ENCODE measurements around the gene CTSH.

The CTSH gene, protein sequence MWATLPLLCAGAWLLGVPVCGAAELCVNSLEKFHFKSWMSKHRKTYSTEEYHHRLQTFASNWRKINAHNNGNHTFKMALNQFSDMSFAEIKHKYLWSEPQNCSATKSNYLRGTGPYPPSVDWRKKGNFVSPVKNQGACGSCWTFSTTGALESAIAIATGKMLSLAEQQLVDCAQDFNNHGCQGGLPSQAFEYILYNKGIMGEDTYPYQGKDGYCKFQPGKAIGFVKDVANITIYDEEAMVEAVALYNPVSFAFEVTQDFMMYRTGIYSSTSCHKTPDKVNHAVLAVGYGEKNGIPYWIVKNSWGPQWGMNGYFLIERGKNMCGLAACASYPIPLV

DNA sequence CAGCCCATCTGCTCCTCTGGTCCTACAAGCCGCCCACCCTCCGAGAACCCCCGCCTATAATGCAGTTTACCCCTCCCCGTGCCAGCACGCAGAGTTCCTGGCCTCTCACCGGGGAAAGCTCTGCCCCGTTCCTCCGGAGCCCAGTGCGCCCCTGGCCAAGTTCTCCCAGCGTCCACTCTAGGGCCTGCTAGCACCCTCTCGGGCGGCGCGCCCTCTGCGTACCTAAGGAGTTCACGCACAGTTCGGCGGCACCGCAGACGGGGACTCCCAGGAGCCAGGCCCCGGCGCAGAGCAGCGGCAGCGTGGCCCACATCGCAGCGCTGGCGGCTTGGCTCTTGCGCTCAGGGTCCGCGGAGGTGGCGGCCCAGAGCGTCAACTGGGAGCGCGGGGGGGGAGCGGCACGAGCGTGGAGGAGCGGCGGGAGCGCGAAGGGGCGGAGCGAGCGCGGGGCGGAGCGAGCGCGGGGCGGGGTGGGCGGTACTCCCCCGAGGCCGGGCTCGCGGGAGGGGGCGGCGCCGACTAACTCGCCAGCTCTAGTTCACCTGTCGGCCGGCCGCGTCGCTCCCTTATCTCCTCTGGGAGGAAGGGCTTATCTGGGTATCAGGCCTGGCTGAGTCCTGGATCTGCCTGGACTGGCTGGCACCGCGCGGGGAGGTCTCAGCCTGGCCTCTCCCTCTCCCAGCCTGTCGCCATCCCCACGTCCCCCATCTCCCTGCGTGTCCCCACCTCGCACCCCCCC lies at the start of gene CTSH:
TSS of gene CTSH (minus strand) at position 378 of the 739 bp plus-strand sequence. CDS start at position 313, 65 bp downstream.
- no peak within 1 kb of the TSS for H3K27ac ChIP-seq (ENCODE audit: low read length)
- H3K36me3 ChIP-seq (ENCODE audit: control insufficient read depth, insufficient read depth, low read length) = no peaks in the 10 kb centered on the region
- no CpG with 5 or more reads among the region's 71 CpGs for WGBS (ENCODE audit: insufficient coverage, insufficient read length)
- H3K4me3 ChIP-seq (ENCODE audit: low read length) = peak within 1 kb of the TSS; percentile 54
- peak; percentile 27 for DNase-seq (ENCODE audit: low read depth, low spot score)
- H3K4me1 ChIP-seq (ENCODE audit: control insufficient read depth, insufficient read depth, low read length) = peaks cover 7% of the 10 kb centered on the region; the same call in 1 of the 2 replicates
- no peaks in the 10 kb centered on the region for H3K9me3 ChIP-seq (ENCODE audit: control insufficient read depth, insufficient read depth, low read length)
- H3K27me3 ChIP-seq (ENCODE audit: control insufficient read depth, insufficient read depth, low read length) = peaks cover 6% of the 10 kb centered on the region; the same call in 1 of the 2 replicates

DNA sequence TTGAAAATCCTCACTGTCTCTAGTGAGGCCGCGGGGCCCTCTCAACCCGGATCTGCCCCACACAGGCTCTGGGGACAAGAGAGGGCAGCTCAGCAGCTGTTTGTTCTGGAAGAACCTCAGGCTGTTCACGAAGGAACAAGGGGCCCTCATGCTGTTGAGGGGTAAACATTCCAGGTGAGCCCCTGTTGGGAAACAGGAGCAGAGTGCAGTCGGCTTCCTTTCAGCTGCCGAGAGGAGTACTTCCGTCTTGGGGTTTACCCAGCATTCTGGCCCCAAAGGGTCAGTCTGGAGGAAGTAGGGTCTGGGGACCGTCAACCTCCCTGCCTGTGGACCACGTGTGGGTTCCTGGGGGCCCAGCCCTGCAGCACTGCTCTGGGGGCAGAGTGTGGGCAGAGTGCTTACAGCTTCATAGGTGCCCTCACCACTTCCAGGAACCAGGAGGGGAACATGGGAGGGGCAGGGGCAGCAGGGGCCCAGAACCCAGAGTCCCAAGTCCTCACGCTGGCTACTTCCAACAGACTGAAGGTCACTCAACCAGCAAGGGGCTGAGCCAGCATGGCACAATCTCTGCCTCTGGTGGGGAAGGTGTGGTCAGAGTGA lies 49.2 kb upstream of the CTSH start:
- DNase-seq (ENCODE audit: low read depth, low spot score) = no peak
- WGBS (ENCODE audit: insufficient coverage, insufficient read length) = no CpG with 5 or more reads among the region's 10 CpGs

DNA sequence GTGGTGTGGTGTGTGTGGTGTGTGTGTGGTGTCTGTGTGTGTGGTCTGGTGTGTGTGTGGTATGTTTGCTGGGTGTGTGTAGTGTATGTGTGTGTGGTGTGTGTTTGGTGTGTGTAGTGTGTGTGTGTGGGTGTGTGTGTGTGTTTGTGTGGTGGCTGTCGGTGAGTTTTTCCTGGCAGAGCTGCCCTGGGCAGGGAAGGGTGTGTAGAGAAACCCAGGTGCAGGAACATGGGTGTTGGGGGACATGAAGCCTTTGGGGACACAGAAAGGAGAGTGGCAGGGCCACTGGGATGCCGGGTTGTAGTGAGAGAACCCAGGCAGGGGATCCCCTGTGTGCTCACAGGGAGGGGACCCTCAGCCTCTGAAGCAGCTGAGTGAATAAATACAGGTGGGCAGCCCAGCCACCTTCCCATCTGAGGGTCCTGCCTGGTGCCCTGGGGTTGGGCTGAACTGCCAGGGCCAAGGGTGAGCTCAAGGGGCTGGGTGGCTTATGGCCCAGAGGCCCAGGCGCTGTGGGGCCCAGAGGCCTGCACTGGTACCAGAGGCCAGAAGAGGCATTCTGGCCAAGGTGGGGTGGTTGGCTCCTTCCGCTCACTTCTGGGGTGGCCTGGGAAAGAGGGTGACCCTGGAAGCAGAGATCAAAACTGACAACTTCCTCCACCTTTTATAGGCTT lies 48.5 kb upstream of the CTSH start:
- H3K27ac ChIP-seq (ENCODE audit: low read length) = no peak overlapping the region
- peaks cover 2% of the 10 kb centered on the region; the same call in 1 of the 2 replicates for H3K4me1 ChIP-seq (ENCODE audit: control insufficient read depth, insufficient read depth, low read length)
- H3K9me3 ChIP-seq (ENCODE audit: control insufficient read depth, insufficient read depth, low read length) = no peaks in the 10 kb centered on the region
- H3K4me3 ChIP-seq (ENCODE audit: low read length) = no peak overlapping the region
- no peaks in the 10 kb centered on the region for H3K36me3 ChIP-seq (ENCODE audit: control insufficient read depth, insufficient read depth, low read length)
- DNase-seq (ENCODE audit: low read depth, low spot score) = no peak
- no peaks in the 10 kb centered on the region for H3K27me3 ChIP-seq (ENCODE audit: control insufficient read depth, insufficient read depth, low read length)
- 100% methylated on average over 1 of the region's 4 CpGs for WGBS (ENCODE audit: insufficient coverage, insufficient read length)

More for the DNA sequence above, 49.2 kb upstream of the CTSH start:
- Histone ChIP-seq H3K36me3 (ENCODE audit: control insufficient read depth, insufficient read depth, low read length) (no peaks in the 10 kb centered on the region), H3K27me3 (ENCODE audit: control insufficient read depth, insufficient read depth, low read length) (no peaks in the 10 kb centered on the region), H3K9me3 (ENCODE audit: control insufficient read depth, insufficient read depth, low read length) (no peaks in the 10 kb centered on the region), H3K27ac (ENCODE audit: low read length) (no peak overlapping the region), H3K4me3 (ENCODE audit: low read length) (no peak overlapping the region), H3K4me1 (ENCODE audit: control insufficient read depth, insufficient read depth, low read length) (peaks cover 2% of the 10 kb centered on the region; the same call in 1 of the 2 replicates)

DNA sequence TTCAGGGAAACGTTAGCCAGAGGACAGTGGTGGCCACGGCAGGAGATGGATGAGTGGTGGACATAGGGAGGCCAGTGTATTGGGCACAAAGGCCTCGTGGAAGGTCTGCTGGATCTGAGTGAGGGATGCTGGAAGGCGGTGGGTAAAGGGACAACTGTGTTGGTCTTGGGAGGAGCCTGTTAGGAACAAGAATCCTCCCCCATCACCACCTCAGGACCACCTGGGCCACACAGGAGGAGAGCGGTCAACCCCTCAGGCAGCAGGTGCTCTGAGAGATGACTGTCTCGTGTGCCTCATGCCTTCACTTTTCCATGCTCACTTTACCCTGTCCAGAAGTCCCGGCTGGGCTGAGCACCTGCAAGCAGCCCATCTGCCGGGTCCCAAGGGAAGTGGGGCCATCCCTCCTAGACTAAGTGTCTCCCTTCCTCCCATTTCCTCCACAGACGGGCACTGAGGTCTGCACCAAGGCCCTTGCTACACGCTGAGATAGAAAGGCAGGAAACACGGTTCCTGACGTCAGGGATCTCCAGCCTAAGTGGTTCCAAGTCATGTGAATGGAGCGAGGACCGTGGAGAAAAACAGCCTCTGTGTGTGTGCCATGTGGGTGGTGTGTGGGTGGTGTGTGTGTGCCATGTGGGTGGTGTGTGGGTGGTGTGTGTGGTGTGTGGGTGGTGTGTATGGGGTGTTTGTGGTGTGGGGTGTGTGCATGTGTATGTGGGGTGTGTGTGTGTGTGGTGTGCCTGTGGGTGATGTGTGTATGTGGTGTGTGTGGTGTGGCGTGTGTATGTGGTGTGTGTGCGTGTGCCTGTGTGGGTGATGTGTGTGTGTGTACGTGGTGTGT lies 47.8 kb upstream of the CTSH start:
- WGBS (ENCODE audit: insufficient coverage, insufficient read length) = 100% methylated on average over 3 of the region's 17 CpGs
- H3K4me3 ChIP-seq (ENCODE audit: low read length) = no peak overlapping the region

DNA sequence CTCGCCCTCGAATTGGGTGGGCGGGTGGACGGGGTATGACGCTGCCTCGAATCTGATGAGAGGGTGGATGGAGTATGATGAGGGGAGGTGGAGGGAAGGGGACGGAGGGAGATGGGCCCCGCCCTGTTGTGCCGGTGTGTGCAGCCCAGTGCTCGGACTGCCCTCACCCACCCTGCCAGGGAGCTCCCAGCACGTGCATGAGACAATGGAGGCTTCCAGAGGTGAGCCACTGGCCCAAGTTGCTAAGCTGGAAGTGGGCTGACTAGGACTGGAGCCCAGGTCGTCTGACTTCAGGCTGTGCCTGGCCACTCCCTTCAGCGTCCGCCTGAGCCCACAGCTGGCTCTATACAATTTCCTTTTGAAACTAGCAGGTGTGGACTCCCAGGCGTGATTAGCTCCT lies 47.0 kb upstream of the CTSH start:
- no CpG with 5 or more reads among the region's 15 CpGs for WGBS (ENCODE audit: insufficient coverage, insufficient read length)
- Histone ChIP-seq H3K9me3 (ENCODE audit: control insufficient read depth, insufficient read depth, low read length) (no peaks in the 10 kb centered on the region), H3K27me3 (ENCODE audit: control insufficient read depth, insufficient read depth, low read length) (no peaks in the 10 kb centered on the region), H3K36me3 (ENCODE audit: control insufficient read depth, insufficient read depth, low read length) (no peaks in the 10 kb centered on the region), H3K4me3 (ENCODE audit: low read length) (no peak overlapping the region), H3K4me1 (ENCODE audit: control insufficient read depth, insufficient read depth, low read length) (peaks cover 2% of the 10 kb centered on the region; the same call in 1 of the 2 replicates), H3K27ac (ENCODE audit: low read length) (no peak overlapping the region)
- no peak for DNase-seq (ENCODE audit: low read depth, low spot score)

More for the DNA sequence above, 47.8 kb upstream of the CTSH start:
- Histone ChIP-seq H3K4me1 (ENCODE audit: control insufficient read depth, insufficient read depth, low read length) (peaks cover 2% of the 10 kb centered on the region; the same call in 1 of the 2 replicates), H3K27me3 (ENCODE audit: control insufficient read depth, insufficient read depth, low read length) (no peaks in the 10 kb centered on the region), H3K36me3 (ENCODE audit: control insufficient read depth, insufficient read depth, low read length) (no peaks in the 10 kb centered on the region), H3K27ac (ENCODE audit: low read length) (no peak overlapping the region), H3K9me3 (ENCODE audit: control insufficient read depth, insufficient read depth, low read length) (no peaks in the 10 kb centered on the region)
- DNase-seq (ENCODE audit: low read depth, low spot score) = no peak

DNA sequence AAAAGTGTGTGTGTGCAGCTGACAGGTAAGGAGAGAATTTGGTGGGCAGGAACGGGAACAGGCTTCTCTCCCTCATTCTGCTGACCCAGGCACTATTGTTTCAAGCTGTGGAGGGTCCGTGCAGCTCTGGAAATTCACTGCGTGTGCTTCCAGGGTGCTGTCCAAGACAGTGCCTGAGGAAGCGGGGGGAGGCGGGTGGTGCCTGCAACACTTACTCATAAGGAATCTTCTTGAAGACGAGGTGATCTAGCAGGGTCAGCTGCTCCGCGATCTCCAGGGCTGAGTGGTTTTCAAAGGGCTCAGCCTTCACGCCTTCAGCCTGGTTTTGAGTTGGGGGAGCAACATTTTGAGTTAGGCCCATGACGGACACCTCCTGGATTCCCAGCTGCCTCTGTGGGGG lies 46.6 kb upstream of the CTSH start:
- no peak overlapping the region for H3K27ac ChIP-seq (ENCODE audit: low read length)
- WGBS (ENCODE audit: insufficient coverage, insufficient read length) = no CpG with 5 or more reads among the region's 10 CpGs
- no peak for DNase-seq (ENCODE audit: low read depth, low spot score)
- H3K4me3 ChIP-seq (ENCODE audit: low read length) = no peak overlapping the region
- H3K4me1 ChIP-seq (ENCODE audit: control insufficient read depth, insufficient read depth, low read length) = peaks cover 2% of the 10 kb centered on the region; the same call in 1 of the 2 replicates
- no peaks in the 10 kb centered on the region for H3K9me3 ChIP-seq (ENCODE audit: control insufficient read depth, insufficient read depth, low read length)
- no peaks in the 10 kb centered on the region for H3K27me3 ChIP-seq (ENCODE audit: control insufficient read depth, insufficient read depth, low read length)
- no peaks in the 10 kb centered on the region for H3K36me3 ChIP-seq (ENCODE audit: control insufficient read depth, insufficient read depth, low read length)

DNA sequence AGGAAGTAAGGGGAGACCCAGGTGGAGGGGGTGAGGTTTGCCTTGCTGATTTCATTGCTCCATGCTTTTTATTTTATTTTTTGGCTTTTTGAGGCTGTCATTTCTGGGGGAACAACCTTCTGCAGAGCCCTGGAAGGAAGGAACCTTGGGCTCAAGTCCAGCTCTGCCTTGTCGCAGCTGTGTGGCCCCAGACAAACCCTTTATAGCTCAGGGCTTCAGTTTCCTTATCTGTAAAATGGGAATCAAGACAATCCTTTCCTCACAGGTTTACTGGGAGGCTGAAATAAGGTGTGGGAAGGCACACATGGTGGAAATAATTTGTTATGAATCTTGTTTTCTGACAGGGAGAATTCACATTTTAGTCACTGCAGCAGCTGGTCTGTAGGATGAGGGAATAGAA lies 45.4 kb upstream of the CTSH start:
- Histone ChIP-seq H3K27ac (ENCODE audit: low read length) (no peak overlapping the region), H3K4me1 (ENCODE audit: control insufficient read depth, insufficient read depth, low read length) (0 out of 2 replicates have a peak, but pooled peaks cover 2% of the 10 kb centered on the region), H3K4me3 (ENCODE audit: low read length) (no peak overlapping the region), H3K9me3 (ENCODE audit: control insufficient read depth, insufficient read depth, low read length) (no peaks in the 10 kb centered on the region), H3K27me3 (ENCODE audit: control insufficient read depth, insufficient read depth, low read length) (no peaks in the 10 kb centered on the region), H3K36me3 (ENCODE audit: control insufficient read depth, insufficient read depth, low read length) (no peaks in the 10 kb centered on the region)
- no CpG with 5 or more reads among the region's 1 CpG for WGBS (ENCODE audit: insufficient coverage, insufficient read length)
- no peak for DNase-seq (ENCODE audit: low read depth, low spot score)

DNA sequence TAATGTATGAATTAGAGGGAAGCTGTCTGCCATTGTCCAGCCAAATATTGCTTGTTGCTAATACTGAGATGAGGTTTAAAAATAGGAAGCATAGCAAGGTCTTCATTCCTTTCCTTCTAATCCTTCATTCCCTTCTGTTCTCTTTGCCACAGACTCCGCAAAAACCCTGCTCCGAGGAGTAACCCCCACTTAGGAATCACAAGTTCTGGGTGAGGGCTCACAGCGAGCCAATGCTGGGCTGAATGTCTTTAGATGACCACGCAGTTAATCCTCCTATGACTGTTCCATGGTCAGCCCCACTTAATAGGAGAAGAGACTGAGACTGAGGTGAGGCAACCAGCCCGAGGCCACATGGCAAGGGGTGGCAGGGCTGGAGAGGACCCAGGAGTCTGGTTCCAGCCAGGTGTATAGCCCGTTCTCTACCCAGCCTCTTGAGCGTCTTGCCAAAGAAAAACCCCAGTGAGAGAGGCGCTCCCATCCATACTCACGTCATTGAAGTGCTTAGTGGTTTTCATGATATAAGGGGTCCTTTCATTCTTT lies 44.9 kb upstream of the CTSH start:
- Histone ChIP-seq H3K36me3 (ENCODE audit: control insufficient read depth, insufficient read depth, low read length) (no peaks in the 10 kb centered on the region), H3K4me1 (ENCODE audit: control insufficient read depth, insufficient read depth, low read length) (0 out of 2 replicates have a peak, but pooled peaks cover 2% of the 10 kb centered on the region), H3K9me3 (ENCODE audit: control insufficient read depth, insufficient read depth, low read length) (no peaks in the 10 kb centered on the region), H3K27ac (ENCODE audit: low read length) (no peak overlapping the region), H3K4me3 (ENCODE audit: low read length) (no peak overlapping the region), H3K27me3 (ENCODE audit: control insufficient read depth, insufficient read depth, low read length) (no peaks in the 10 kb centered on the region)
- no peak for DNase-seq (ENCODE audit: low read depth, low spot score)
- no CpG with 5 or more reads among the region's 9 CpGs for WGBS (ENCODE audit: insufficient coverage, insufficient read length)

DNA sequence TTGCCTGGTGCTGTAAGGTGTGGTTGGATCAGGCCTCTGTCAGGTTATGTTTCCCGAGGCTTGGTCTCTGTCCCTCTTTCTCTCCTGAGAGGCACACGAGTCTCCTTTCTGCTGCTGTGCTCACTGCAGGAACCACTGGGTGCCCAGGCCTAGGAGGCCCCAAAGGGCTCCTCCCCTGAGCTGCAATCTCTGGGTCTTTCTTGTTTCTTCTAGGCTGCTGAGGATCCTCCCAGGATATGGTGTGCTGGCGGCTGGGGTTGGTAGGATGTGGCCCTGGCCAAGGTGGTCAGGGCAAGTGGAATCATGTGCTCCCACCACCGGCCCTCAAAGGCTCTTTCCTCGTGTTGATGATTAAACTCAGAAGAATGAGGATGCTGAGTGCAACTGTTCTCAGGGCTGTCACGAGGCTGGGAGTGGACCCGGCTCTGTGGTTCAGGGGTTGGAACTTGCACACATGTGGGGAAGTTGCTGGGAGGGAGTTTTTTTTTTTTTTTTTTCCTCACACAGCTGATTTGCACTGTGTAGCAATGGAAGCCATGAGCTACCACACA lies 43.6 kb upstream of the CTSH start:
- H3K27ac ChIP-seq (ENCODE audit: low read length) = no peak overlapping the region
- no peaks in the 10 kb centered on the region for H3K36me3 ChIP-seq (ENCODE audit: control insufficient read depth, insufficient read depth, low read length)
- H3K4me1 ChIP-seq (ENCODE audit: control insufficient read depth, insufficient read depth, low read length) = no peaks in the 10 kb centered on the region
- no peaks in the 10 kb centered on the region for H3K27me3 ChIP-seq (ENCODE audit: control insufficient read depth, insufficient read depth, low read length)
- no CpG with 5 or more reads among the region's 7 CpGs for WGBS (ENCODE audit: insufficient coverage, insufficient read length)
- no peaks in the 10 kb centered on the region for H3K9me3 ChIP-seq (ENCODE audit: control insufficient read depth, insufficient read depth, low read length)
- H3K4me3 ChIP-seq (ENCODE audit: low read length) = no peak overlapping the region
- no peak for DNase-seq (ENCODE audit: low read depth, low spot score)
